GM19397 (cell line): ENCODE data around the gene MBD2.
A peak's percentile ranks its signal among the peaks of the same experiment; 100 is the strongest.
"Not testable (repeated sequence)": the region's sequence is repeated elsewhere in the genome, so short reads cannot be mapped to it uniquely, and the experiment has no call there.

Source experiments
- ATAC-seq: cut with Tn5 transposase; IDR thresholded peaks from one replicate; pipeline ENCODE4 v1.9.1; 2021; ENCODE audit warnings: mild to moderate bottlenecking, moderate library complexity; ENCODE audit not compliant: unreplicated experiment

Gene MBD2, protein sequence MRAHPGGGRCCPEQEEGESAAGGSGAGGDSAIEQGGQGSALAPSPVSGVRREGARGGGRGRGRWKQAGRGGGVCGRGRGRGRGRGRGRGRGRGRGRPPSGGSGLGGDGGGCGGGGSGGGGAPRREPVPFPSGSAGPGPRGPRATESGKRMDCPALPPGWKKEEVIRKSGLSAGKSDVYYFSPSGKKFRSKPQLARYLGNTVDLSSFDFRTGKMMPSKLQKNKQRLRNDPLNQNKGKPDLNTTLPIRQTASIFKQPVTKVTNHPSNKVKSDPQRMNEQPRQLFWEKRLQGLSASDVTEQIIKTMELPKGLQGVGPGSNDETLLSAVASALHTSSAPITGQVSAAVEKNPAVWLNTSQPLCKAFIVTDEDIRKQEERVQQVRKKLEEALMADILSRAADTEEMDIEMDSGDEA

DNA sequence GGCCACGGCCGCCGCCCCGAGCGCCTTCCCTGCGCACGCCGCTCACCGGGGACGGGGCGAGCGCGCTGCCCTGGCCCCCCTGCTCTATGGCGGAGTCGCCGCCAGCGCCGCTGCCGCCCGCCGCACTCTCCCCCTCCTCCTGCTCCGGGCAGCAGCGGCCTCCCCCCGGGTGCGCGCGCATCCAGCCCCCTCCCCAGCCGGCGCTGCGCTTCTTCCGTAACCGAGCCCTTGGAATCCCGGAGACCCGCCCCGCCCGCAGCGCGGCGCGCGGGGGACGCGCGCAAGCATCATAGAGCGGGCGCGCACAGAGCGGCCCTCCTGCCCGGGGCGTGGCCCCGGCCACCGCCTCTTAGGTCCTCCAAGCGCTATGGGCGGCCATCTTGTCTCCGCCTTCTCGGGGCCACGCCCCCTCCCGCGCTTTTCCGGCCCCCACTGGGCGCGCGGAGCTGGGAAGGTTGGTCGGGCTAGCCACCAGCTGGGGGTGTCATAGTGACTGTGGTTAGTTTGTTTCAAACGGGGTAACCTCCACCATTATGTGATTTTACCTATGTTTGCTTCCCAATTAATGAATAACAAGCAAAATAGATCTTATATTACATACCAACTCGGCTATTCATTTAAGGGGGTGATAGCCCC is at the start of gene MBD2:
Gene MBD2, minus strand, starts transcription at position 291 of the 636 bp plus-strand sequence. Its CDS starts 110 bp downstream, at position 181.
- peak; percentile 89 for ATAC-seq

DNA sequence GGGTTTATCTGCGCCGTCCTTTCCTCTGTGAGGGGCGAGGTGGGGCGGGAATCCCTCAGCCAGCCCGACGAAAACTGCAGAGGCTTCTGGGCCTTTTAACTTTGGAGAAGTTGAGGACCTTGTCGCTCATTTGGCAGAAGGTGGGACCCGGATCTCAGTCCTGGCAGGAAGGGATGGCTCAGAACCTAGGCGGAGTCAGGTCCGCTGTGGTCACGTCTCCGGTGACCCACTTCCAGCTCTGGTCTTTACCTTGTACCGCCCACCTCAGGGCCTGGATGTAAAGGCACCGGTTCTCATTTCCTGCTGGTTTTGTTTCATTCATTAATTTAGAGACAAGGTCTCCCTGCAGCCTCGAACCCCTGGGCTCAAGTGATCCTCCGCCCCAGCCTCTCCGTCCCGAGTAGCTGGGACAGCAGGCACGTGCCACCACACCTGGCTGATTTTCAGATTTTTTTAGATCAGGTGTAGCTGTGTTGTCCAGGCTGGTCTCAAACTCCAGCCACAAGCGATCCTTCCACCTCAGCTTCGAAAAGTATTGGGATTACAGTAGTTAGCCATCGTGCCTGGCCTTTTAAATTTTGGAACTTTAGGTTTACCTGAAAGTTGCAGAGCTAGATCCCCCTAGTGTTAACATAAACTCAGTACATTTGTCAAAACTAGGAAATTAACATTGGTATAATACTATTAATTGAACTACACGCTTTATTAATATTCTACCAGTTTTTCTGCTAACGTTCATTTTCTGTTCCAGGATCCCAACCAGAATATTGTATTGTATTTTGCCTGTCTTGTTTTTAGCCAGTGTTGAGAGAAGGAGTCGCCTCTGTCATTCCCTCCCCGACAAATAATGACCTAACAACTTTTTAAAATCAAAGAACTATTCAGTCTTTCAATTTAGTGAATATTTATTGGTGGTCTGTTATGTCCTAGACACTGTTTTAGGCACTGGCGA is 45.7 kb upstream of the MBD2 start:
- peak; percentile 29 for ATAC-seq

DNA sequence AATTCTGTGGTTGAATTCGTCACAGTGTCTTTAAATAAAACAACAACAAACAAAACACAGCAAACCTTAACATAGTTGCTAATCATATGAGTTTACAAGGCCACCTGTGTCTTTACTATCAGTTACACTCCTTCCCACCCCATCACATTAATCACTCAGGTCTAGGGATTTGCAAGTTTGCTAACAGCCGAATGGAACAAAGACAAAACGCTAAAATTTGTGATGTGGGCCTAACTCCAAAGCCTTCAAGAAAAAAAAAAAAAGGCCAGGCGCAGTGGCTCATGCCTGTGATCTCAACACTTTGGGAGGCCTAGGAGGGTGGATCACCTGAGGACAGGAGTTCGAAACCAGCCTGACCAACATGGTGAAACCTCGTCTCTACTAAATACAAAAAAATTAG is 44.3 kb upstream of the MBD2 start:
- no peak for ATAC-seq

DNA sequence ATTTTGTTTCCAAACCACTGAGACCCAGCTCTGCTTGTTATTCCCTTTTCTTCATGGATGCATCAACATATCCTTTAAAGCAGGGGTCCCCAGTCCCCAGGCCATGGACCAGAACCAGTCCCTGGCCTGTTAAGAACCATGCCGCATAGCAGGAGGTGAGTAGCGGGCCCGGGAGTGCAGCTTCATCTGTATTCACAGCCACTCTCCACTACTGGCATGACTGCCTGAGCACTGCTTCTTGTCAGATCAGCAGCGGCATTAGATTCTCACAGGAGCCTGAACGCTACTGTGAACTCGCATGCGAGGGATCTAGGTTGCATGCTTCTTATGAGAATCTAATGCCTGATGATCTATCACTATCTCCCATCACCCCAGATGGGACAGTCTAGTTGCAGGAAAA is 43.2 kb upstream of the MBD2 start:
- no peak for ATAC-seq

DNA sequence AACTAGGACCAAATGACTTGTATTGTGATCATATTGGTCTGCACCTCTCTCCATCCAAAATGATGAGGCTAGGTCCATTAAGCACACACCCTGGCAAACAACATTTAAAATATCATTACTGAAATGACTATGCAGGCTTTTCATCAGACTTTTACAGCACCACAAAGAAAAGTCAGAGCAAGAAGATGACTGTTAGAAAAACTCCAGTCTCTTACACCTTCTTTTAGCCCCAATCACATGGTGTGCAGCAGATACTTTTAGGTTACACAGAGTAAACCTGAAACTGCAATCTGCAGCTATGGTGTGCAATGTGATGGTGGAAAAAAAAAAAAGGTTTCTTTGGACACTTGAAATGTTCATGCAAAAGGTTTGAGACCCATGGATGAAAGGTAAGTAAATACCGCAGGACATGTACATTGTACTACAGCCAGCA is 39.5 kb upstream of the MBD2 start:
- ATAC-seq, result peak; percentile 77

DNA sequence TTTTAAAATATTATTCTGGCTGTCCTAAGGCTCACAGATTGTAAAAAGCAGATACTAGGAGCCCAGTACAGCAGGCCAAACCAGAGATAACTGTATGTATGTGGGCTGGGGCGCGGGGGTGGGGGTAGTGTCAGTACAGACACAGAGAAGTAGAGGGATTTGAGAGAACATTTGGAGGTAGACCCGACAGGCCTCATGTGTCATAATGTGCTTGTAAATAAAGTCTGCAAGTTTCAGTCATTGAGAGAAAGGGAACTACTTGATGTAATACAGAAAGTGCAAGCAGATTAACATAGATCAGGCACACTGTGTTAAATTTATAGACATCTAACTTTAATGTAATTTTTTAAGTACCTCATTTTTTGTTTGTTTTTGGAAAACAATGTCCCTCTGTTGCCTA is 37.4 kb upstream of the MBD2 start:
- ATAC-seq, result peak; percentile 65

DNA sequence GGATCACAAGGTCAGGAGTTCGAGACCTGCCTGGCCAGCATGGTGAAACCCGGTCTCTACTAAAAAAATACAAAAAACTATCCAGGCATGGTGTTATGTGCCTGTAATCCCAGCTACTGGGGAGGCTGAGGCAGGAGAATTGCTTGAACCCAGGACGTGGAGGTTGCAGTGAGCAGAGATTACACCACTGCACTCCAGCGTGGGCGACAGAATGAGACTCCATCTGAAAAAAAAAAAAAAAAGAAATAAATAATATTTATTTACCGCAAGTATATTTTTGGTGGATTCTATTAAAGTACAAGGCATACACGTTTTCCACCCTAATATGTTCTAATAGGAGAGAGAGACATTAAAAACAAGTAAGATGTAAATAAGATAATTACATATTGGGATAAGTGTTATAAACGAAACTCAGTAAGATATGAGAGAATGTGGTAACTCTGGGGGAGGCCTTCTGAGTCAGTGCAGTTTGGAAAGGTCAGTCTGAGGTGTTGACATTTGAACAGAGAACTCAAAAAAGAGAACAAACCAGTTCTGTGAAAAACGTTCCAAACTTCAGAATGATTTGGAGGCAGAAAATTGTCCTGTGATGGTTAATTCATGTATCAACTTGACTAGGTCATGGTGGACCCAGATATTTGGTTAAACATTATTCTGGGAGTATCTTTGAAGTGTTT is 36.1 kb upstream of the MBD2 start:
- ATAC-seq, result no peak

DNA sequence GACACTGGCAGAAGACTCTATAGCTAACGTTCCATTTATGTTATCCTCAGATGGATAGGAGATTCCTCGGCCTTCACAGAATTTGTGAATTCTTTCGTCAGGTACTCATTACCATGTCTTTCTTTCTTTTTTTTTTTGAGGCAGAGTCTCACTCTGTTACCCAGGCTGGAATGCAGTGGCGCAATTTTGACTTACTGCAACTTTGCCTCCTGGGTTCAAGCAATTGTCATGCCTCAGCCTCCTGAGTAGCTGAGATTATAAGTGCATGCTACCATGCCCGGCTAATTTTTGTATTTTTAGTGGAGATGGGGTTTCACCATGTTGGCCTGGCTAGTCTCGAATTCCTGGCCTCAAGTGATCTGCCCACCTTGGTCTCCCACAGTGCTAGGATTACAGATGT is 33.3 kb upstream of the MBD2 start:
- not testable (repeated sequence) for ATAC-seq

DNA sequence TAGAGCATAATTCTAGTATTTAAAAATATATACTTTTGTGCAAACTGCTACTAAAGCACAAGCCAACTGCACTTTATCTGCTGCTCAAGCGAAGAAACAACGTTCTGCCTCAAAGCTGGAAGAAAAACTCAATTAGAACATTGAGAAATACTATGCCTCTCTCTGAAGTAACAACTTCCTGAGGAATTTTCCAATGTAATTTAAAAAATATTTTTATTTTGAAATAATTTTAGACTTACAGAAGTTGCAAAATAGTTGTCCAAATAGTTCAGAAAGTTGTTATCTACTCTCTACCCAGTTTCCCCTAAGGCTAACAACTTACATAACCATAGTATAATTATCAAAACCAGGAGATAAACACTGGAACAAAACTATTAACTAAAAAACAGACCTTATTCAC is 32.5 kb upstream of the MBD2 start:
- no peak for ATAC-seq

DNA sequence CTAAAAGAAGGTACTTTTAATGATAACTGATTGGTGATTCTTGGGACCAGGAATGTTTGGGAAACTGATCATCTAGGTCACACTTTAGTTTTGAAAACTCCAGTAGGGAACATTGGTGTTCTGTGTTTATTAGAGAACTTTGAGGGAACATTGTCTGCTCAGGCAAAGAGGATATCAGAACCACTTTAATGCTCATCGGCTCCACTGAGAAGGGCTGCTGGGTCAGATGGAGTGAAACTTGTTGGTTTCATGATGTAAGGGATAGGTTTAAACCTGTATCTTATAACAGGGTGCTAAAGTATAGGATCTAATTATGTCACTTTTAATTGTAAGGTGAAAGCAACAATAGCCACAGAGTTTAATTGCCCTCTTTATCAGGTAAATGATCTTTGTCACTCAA is 30.7 kb upstream of the MBD2 start:
- no peak for ATAC-seq

DNA sequence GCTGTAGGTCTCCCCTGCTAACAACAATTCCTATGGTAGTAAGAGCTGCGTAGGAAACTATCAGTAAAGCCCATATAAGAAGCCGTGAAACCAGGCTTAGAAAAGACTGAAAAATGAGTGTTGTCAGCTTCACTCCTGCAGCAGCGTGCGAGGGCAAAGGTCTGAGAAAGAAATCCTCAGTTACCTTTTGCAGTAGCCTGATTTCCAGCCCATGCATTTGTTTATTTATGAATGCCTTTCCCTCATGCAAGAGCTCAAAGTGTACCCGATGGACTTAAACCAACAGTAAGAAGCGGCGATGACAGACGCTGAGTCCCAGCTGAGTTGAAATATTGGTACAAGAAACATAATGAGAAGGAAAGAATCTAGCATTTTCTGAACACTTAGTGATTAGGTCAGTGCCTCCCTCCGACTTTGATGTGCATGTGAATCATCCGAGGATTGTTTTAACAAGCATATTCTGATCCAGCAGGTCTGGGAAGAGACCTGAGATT is 29.8 kb upstream of the MBD2 start:
- no peak for ATAC-seq

DNA sequence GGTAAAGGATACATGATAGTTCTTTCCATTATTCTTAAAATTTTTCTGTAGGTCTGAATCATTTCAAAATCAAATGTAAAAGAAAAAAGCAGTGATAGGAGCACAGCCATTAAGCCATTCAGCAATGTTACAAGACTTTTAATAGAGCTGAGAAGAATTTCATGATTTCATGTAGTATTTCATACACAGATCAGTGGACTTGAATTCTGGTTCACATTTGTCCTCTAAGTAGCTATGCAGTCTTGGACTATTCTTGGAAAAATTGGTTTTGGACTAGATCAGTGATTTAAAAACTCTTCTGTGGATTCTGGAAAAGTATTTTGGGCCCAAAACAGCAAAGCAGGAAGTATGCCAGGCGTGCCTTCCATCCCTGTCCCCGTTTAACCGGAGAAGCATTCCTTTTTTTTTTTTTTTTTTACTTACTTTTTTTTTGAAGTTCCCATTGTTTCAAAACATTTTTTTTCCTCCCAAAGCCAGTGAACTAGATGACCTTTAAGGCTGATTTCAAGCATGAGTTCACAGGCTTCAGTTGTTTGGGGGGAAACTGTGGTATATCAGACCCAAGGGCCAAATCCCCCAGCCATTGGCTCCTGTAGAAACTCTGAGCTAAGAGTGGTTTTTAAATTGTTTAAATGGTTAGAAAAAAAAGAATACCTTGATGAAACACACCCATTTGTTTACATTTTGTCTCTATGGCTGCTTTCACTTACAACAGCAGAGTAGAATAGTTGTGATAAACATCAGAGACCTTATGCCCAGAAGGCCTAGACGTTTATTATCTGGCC is 27.3 kb upstream of the MBD2 start:
- ATAC-seq, result no peak

DNA sequence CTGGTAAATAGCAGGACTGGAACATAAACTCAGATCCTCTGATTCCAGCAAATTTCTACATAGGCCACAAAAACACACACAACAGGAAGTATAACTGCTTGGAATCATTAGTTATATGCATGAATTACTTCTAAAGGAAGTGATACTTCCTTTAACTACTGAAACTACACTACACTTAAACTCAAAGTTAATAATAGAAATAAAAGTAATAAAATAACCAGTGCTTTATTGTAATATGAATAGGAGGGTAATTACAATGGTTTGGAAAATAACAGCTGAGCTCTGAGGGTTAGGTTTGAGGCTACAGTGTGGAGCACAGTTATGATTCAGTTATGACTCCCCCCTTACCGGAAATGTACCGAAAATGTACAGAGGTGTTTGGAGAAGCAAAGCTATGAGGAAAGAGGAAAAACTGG is 26.4 kb upstream of the MBD2 start:
- peak; percentile 70 for ATAC-seq

DNA sequence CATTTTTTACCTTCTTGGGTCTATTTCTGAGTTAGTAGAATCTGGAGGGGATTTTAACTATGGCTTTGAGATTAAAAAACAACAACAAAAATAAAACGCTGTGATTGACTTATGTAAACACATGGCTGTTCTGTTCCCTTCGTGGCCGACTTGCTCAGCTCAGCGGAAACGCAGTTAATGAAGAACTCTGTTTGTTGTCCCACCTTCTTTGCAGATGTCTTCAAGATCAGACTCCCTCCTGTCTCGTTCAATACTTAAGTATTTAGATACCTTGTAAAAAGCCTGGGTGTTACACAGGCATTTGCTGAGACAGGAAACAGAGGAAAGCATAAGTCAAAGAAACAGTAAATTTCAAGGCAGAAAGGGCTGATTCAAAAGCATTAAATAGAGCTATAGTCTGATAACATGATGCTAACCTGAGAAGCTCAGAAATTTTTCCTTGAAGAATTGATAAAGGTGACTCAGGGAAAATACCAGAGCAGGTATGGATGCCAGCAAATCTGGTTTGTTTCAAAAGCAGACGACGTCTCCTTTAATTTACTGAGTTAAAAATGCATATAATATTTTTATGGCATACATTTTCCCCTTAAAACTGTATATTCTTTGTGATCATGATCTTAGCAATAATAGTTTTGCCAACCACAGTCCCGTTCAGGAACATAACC is 23.2 kb upstream of the MBD2 start:
- ATAC-seq, result no peak

DNA sequence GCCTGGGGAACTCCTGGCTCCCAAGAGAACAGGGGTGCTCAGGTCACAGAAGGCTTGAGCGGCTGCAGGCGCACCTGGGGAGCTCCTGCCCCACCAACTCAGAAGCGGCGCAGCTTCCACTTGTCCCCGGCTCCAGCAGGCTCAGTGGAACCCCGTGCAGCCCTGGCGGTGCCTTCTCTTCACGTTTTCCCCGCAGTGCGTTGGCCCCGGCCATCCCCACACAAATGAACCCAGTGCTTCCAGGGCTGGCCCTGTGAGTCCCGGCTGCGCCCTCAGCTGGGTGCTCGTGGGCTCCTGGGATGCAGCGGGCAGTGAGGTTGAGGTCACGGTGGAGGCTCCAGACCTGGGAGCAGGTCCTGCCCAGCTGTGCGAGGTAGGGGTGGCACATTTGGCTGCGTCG is 17.9 kb upstream of the MBD2 start:
- no peak for ATAC-seq

DNA sequence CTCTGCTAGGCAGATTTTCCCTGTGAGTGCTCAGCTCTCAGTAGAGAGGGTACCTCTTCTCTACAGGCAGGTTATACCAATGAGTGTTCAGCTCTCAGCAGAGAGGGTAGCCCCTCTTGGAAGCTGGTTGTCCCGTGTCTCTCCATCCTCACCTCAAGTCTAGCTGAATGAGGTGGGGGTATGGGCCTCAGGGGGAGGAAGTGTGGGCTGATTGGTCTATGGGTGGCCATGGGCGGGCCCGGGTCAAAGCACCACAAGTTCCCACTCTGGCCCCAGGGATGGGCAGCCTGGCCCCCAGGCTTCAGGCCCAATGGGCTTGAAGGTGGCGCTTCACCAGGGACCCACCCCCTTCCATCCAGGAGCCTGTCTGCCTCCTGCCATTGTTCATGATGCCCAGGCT is 17.0 kb upstream of the MBD2 start:
- ATAC-seq, result no peak

DNA sequence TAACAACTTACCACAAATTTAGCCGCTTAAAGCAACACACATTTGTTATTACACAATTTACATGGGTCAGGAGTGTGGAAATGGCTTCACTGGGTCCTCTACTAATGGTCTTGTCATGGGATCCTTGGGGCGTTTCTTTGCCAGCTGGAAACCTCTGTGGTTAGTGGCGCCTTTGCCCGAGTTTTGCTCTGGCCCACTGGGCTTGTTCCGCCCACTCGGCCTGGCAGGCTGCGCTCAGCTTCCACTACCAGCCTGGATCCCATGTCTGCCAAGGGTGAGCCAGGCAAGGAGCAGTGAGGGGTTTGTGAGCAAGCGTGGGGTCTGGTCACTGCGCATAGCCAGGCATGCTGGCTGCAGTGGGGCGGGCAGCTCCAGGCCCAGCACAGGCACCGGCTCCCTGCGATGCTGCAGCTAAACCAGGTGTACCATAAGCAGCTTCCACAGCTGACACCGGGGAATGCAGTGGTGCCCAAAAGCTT is 16.2 kb upstream of the MBD2 start:
- no peak for ATAC-seq

DNA sequence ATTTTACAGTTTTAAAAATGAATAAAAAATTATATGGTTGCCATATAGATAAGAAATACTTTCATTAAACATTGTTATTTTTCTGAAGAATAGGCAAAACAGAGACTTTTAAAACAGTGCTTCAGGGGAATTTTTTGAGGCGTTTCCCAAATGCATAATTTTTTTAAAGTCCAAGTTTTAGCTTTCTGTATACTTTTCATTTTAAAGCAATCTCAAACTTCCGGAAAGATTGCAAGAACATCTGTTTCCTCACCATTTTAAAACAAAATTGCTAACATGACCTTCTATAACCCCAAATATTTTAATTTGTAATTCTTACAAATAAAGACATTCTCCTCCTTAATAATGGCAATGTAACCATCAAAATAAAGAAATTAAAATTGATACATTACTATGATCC is 15.1 kb upstream of the MBD2 start:
- ATAC-seq, result no peak

DNA sequence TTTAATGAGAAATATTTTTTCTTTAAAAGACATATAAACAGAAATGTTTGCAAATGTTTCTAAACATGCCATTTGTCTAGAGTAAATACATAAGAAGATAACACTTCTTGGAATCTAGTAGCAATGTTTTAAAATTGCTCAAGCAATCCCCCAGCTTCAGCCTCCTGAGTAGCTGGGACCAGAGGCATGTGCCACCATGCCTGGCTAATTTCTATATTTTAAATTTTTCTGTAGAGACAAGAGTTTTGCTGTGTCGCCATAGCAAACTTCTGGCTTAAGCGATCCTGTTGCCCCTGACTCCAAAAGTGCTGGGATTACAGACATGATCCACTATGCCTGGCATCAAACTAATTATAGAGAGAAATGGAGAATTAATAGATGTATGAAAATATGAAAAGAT is 14.6 kb upstream of the MBD2 start:
- no peak for ATAC-seq
